Activated CD8-positive, alpha-beta T cell treated with anti-CD3 and anti-CD28 coated beads for 36 hours (primary cell): ENCODE data around the gene ASIC1. TPM values are rescaled to one million over a fixed set of nuclear protein-coding genes. Genes with fewer than 3 reads are reported as not detected.

Experiments
- ATAC-seq: fragments of 200-7000 bp; cut with Tn5 transposase; one replicate; pipeline ENCODE4 v1.10.0; 2021; ENCODE audit warnings: mild to moderate bottlenecking, moderate library complexity
- CTCF ChIA-PET: fragments of 350-600 bp; sonication (Branson Sonifier 250); formaldehyde crosslinking; loops from one replicate; lab custom pipeline; 2021; ENCODE audit warnings: antibody characterized with exemption; lab: Charles Lee
- POLR2A ChIA-PET: fragments of 350-600 bp; sonication (Branson Sonifier 250); formaldehyde crosslinking; loops from one replicate; lab custom pipeline; 2021; ENCODE audit warnings: antibody characterized with exemption; lab: Charles Lee
- DNase-seq: peaks from one replicate; pipeline ENCODE4 v3.0.0-alpha.2; 2020
- H3K27ac Mint-ChIP-seq: one replicate; pipeline ENCODE4 v1.8.0; 2021; ENCODE audit warnings: mild to moderate bottlenecking, mixed read lengths
- H3K27me3 Mint-ChIP-seq: one replicate; pipeline ENCODE4 v1.8.0; 2021; ENCODE audit warnings: mixed read lengths
- H3K36me3 Mint-ChIP-seq: one replicate; pipeline ENCODE4 v1.8.0; 2021; ENCODE audit warnings: low read depth, mixed read lengths
- H3K4me1 Mint-ChIP-seq: one replicate; pipeline ENCODE4 v1.8.0; 2021; ENCODE audit warnings: low read depth, mixed read lengths
- H3K4me3 Mint-ChIP-seq: one replicate; pipeline ENCODE4 v1.8.0; 2021; ENCODE audit warnings: mild to moderate bottlenecking, moderate library complexity, mixed read lengths
- H3K9me3 Mint-ChIP-seq: one replicate; pipeline ENCODE4 v1.8.0; 2021; ENCODE audit warnings: mixed read lengths
- CTCF ChIP-seq: fragments of 200-600 bp; IDR thresholded peaks from one replicate; pipeline ENCODE4 v1.8.0; 2022; ENCODE audit warnings: antibody characterized with exemption, mild to moderate bottlenecking
- intact Hi-C: fragments of 100-400 bp; cut with micrococcal nuclease; formaldehyde crosslinking; loops from one replicate; pipeline ENCODE4 v1.10.0; 2022
- total RNA-seq, 2 experiments: library from RNA; stranded (reverse); gene quantifications; one replicate each; pipeline ENCODE4 v1.2.3, GENCODE V29; 2021

Gene ASIC1
- total RNA-seq, 2 experiments from 2014 or later = 14.3 to 17.3 TPM

DNA sequence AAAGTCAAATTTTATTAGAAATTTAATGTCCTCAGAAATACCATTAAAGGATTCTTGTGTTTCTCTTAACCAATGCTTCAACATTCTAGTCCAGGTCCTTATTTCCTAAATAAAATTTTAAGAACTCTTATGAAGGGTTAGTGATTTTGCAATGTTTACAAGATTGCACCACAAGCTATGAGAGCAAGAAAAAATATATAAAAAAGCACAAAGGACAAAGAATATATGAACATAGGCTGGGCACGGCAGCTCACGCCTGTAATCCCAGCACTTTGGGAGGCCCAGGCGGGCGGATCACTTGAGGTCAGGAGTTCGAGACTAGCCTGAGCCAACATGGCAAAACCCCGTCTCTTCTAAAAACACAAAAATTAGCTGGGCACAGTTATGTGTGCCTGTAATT lies 39.8 kb upstream of the ASIC1 start:
- intact Hi-C loops = no loop called here
- ChIA-PET CTCF (interaction anchor here (0.8 to 3.7 kb wide), 9 partner anchors 10 to 150 kb away, joined by 3 to 13 read pairs (median 4); no protein-coding TSS in a partner anchor), POLR2A (interaction anchor here (0.9 kb wide), 1 partner anchor 27 kb away, joined by 3 read pairs; no protein-coding TSS in a partner anchor)
- Mint-ChIP-seq H3K27me3 (no peaks in the 10 kb centered on the region), H3K36me3 (peaks cover 25% of the 10 kb centered on the region), H3K9me3 (no peaks in the 10 kb centered on the region), H3K27ac (no peak overlapping the region), H3K4me1 (peaks cover 19% of the 10 kb centered on the region), H3K4me3 (no peak overlapping the region)
- ATAC-seq = no peak
- DNase-seq = no peak
- no peak for TF ChIP-seq CTCF

DNA sequence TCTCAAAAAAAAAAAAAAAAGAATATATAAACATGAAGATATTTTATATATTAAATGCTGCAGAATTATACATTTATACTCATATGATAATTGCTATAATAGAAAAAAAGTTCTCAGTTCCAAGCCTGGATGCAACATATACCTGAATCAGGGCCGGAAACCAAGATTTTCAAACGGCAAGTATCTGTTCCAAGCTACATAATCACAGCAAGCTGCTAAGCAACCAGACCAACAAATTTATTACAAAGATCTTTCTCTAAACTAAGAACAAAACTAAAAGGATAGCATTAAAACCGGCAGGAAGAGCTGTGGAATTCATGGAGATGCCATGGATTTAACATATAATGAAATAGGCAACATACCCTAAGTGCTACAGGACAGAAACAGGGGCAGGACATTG lies 39.2 kb upstream of the ASIC1 start:
- H3K4me1 Mint-ChIP-seq = peaks cover 22% of the 10 kb centered on the region
- no peak for TF ChIP-seq CTCF
- H3K27ac Mint-ChIP-seq = no peak overlapping the region
- ChIA-PET CTCF (interaction anchor here (0.8 to 3.7 kb wide), 10 partner anchors 10 to 151 kb away, joined by 3 to 15 read pairs (median 4); no protein-coding TSS in a partner anchor), POLR2A (interaction anchor here (0.6 to 1.2 kb wide), 2 partner anchors 144 to 170 kb away, joined by 4 read pairs; no protein-coding TSS in a partner anchor)
- intact Hi-C loops = no loop called here
- ATAC-seq (no peak), DNase-seq (no peak)
- H3K27me3 Mint-ChIP-seq = no peaks in the 10 kb centered on the region
- H3K36me3 Mint-ChIP-seq = peaks cover 31% of the 10 kb centered on the region
- H3K4me3 Mint-ChIP-seq = no peak overlapping the region
- H3K9me3 Mint-ChIP-seq = no peaks in the 10 kb centered on the region

- no peak for DNase-seq
- POLR2A ChIA-PET = interaction anchor here (1.2 kb wide), 1 partner anchor 144 kb away, joined by 4 read pairs; no protein-coding TSS in a partner anchor
- intact Hi-C loops = no loop called here
- Mint-ChIP-seq H3K36me3 (peaks cover 28% of the 10 kb centered on the region), H3K4me1 (peaks cover 20% of the 10 kb centered on the region), H3K9me3 (no peaks in the 10 kb centered on the region), H3K27ac (no peak overlapping the region), H3K27me3 (no peaks in the 10 kb centered on the region), H3K4me3 (no peak overlapping the region)
- CTCF ChIA-PET = interaction anchor here (1.5 to 3.7 kb wide), 4 partner anchors 9 to 152 kb away, joined by 3 to 15 read pairs (median 8); no protein-coding TSS in a partner anchor
- no peak for TF ChIP-seq CTCF
- no peak for ATAC-seq
Measured at GRCh38 chr12:50018968-50019367, 38.4 kb upstream of the ASIC1 start.

GRCh38 chr12:50019524-50019923 lies 37.9 kb upstream of the ASIC1 start:
- Mint-ChIP-seq H3K9me3 (no peaks in the 10 kb centered on the region), H3K36me3 (peaks cover 28% of the 10 kb centered on the region), H3K27ac (no peak overlapping the region), H3K27me3 (no peaks in the 10 kb centered on the region), H3K4me3 (no peak overlapping the region), H3K4me1 (peaks cover 19% of the 10 kb centered on the region)
- intact Hi-C loops = no loop called here
- DNase-seq (no peak), ATAC-seq (no peak)
- no peak for TF ChIP-seq CTCF
- POLR2A ChIA-PET = no interaction called here
- CTCF ChIA-PET = interaction anchor here (0.6 to 3.7 kb wide), 4 partner anchors 19 to 381 kb away, joined by 3 to 15 read pairs (median 8); no protein-coding TSS in a partner anchor

- DNase-seq (no peak), ATAC-seq (no peak)
- H3K9me3 Mint-ChIP-seq = peaks cover 2% of the 10 kb centered on the region
- peaks cover 29% of the 10 kb centered on the region for H3K36me3 Mint-ChIP-seq
- ChIA-PET POLR2A (no interaction called here), CTCF (interaction anchor here (0.7 to 3.6 kb wide), 6 partner anchors 17 to 280 kb away, joined by 3 to 15 read pairs (median 4); partner anchors contain the start of gene TMBIM6)
- no peak overlapping the region for H3K4me3 Mint-ChIP-seq
- no peaks in the 10 kb centered on the region for H3K27me3 Mint-ChIP-seq
- H3K4me1 Mint-ChIP-seq = peaks cover 22% of the 10 kb centered on the region
- H3K27ac Mint-ChIP-seq = no peak overlapping the region
- intact Hi-C loops = no loop called here
- TF ChIP-seq CTCF = no peak
Measured at GRCh38 chr12:50021031-50021430, 36.4 kb upstream of the ASIC1 start.
